Osteoblast (primary cell): Measurements from ENCODE around the gene PGC. TPM values are rescaled to one million over a fixed set of nuclear protein-coding genes. Genes with fewer than 3 reads are reported as not detected.

Source experiments
- DNase-seq: peaks from one replicate; pipeline ENCODE4 v3.0.0; 2011; ENCODE audit warnings: low spot score, mixed read lengths; ENCODE audit not compliant: insufficient read length; ENCODE audit errors: missing footprints
- H2AFZ ChIP-seq: 2 replicates; pipeline ENCODE4 v1.6.0; 2011; ENCODE audit warnings: mild to moderate bottlenecking, low read length
- H3K27ac ChIP-seq: 2 replicates; pipeline ENCODE4 v1.5.1; 2011; ENCODE audit warnings: mild to moderate bottlenecking, low read depth, low read length, moderate library complexity
- H3K27me3 ChIP-seq: 2 replicates; pipeline ENCODE4 v1.6.0; 2012; ENCODE audit warnings: mild to moderate bottlenecking, control low read depth, inconsistent platforms, low read length, moderate library complexity; ENCODE audit not compliant: insufficient read depth
- H3K36me3 ChIP-seq: 2 replicates; pipeline ENCODE4 v1.5.1; 2011; ENCODE audit warnings: mild to moderate bottlenecking, low read length, control low read depth, moderate library complexity; ENCODE audit not compliant: insufficient read depth
- H3K4me1 ChIP-seq: 2 replicates; pipeline ENCODE4 v1.5.1; 2011; ENCODE audit warnings: mild to moderate bottlenecking, low read length, control low read depth, moderate library complexity; ENCODE audit not compliant: insufficient read depth
- H3K4me2 ChIP-seq: 2 replicates; pipeline ENCODE4 v1.6.0; 2011; ENCODE audit warnings: mild to moderate bottlenecking, low read length; ENCODE audit not compliant: insufficient read depth
- H3K4me3 ChIP-seq: fragments of 200-600 bp; sonication (generic); 3 replicates; pipeline ENCODE4 v1.5.1; 2012; ENCODE audit warnings: mild to moderate bottlenecking, low read length, inconsistent platforms; ENCODE audit not compliant: insufficient read depth
- H3K79me2 ChIP-seq: 2 replicates; pipeline ENCODE4 v1.6.0; 2012; ENCODE audit warnings: mild to moderate bottlenecking, low read length, control low read depth, inconsistent platforms; ENCODE audit not compliant: insufficient read depth
- H3K9me3 ChIP-seq: 2 replicates; pipeline ENCODE4 v1.5.1; 2011; ENCODE audit warnings: low read depth, low read length, control low read depth
- H4K20me1 ChIP-seq: 2 replicates; pipeline ENCODE4 v1.6.0; 2012; ENCODE audit warnings: mild to moderate bottlenecking, low read length, control low read depth; ENCODE audit not compliant: insufficient read depth
- CTCF ChIP-seq: IDR thresholded peaks from 2 replicates; pipeline ENCODE4 v1.5.1; 2011; ENCODE audit warnings: mild to moderate bottlenecking, low read depth, low read length, moderate library complexity; ENCODE audit errors: extremely low read depth
- total RNA-seq: library from RNA; depleted of rRNA; stranded (reverse); fragments of >200 nt; gene quantifications from 2 replicates; pipeline ENCODE4 v1.2.3, GENCODE V29; 2012

The PGC gene
- total RNA-seq, 1 donor = not detected

GRCh38 chr6:41699063-41699462, 48.1 kb downstream of the PGC start:
- Histone ChIP-seq H3K9me3 (no peaks in the 10 kb centered on the region), H3K36me3 (no peaks in the 10 kb centered on the region), H3K27ac (peak overlapping the region; percentile 98), H4K20me1 (peaks cover 11% of the 10 kb centered on the region), H2AFZ (no peak overlapping the region), H3K4me3 (peak overlapping the region; percentile 46), H3K4me2 (peak overlapping the region; percentile 64), H3K79me2 (peaks cover 13% of the 10 kb centered on the region), H3K4me1 (peaks cover 33% of the 10 kb centered on the region), H3K27me3 (no peaks in the 10 kb centered on the region)
- TF ChIP-seq CTCF = no peak
- no peak for DNase-seq

GRCh38 chr6:41697861-41698781, 49.1 kb downstream of the PGC start:
- peaks cover 33% of the 10 kb centered on the region for H3K4me1 ChIP-seq
- H3K79me2 ChIP-seq = peaks cover 8% of the 10 kb centered on the region
- H3K4me3 ChIP-seq = peak overlapping the region; percentile 46
- no peaks in the 10 kb centered on the region for H3K36me3 ChIP-seq
- peak; percentile 98 for DNase-seq
- H3K4me2 ChIP-seq = peak overlapping the region; percentile 64
- peak overlapping the region; percentile 98 for H3K27ac ChIP-seq
- H2AFZ ChIP-seq = peak overlapping the region; percentile 61
- TF ChIP-seq CTCF = no peak
- no peaks in the 10 kb centered on the region for H3K27me3 ChIP-seq
- peaks cover 12% of the 10 kb centered on the region for H4K20me1 ChIP-seq
- no peaks in the 10 kb centered on the region for H3K9me3 ChIP-seq

- Histone ChIP-seq H4K20me1 (peaks cover 19% of the 10 kb centered on the region), H3K9me3 (no peaks in the 10 kb centered on the region), H3K4me3 (no peak overlapping the region), H3K4me1 (peaks cover 33% of the 10 kb centered on the region), H3K4me2 (no peak overlapping the region), H2AFZ (no peak overlapping the region), H3K27ac (no peak overlapping the region), H3K79me2 (peaks cover 6% of the 10 kb centered on the region), H3K27me3 (no peaks in the 10 kb centered on the region), H3K36me3 (no peaks in the 10 kb centered on the region)
- TF ChIP-seq CTCF = no peak
- DNase-seq = no peak
Observed at GRCh38 chr6:41696788-41697187, 50.4 kb downstream of the PGC start.

- Histone ChIP-seq H3K4me1 (peaks cover 33% of the 10 kb centered on the region), H3K36me3 (no peaks in the 10 kb centered on the region), H3K27me3 (no peaks in the 10 kb centered on the region), H3K4me2 (no peak overlapping the region), H3K9me3 (no peaks in the 10 kb centered on the region), H3K4me3 (no peak overlapping the region), H3K79me2 (peaks cover 6% of the 10 kb centered on the region), H4K20me1 (peaks cover 19% of the 10 kb centered on the region), H3K27ac (no peak overlapping the region), H2AFZ (no peak overlapping the region)
- TF ChIP-seq CTCF = no peak
- DNase-seq = no peak
Observed at GRCh38 chr6:41695825-41696224, 51.4 kb downstream of the PGC start.
